Measurements from ENCODE around the gene INPP5K.
A peak's percentile ranks its signal among the peaks of the same experiment; 100 is the strongest.
"Not testable (repeated sequence)": the region's sequence is repeated elsewhere in the genome, so short reads cannot be mapped to it uniquely, and the experiment has no call there.

INPP5K gene

GRCh38 chr17:1546292-1546922, 30.0 kb upstream of the INPP5K start:
- DNase-seq, result no peak

GRCh38 chr17:1545618-1546017, 29.2 kb upstream of the INPP5K start:
- no peak for DNase-seq

- DNase-seq, result no peak
These were observed 25.9 kb upstream of the INPP5K start for GRCh38 chr17:1542316-1542715.

- DNase-seq, result no peak
These were observed 25.0 kb upstream of the INPP5K start for GRCh38 chr17:1541367-1541904.

GRCh38 chr17:1539811-1540210, 23.4 kb upstream of the INPP5K start:
- DNase-seq, result no peak

DNA sequence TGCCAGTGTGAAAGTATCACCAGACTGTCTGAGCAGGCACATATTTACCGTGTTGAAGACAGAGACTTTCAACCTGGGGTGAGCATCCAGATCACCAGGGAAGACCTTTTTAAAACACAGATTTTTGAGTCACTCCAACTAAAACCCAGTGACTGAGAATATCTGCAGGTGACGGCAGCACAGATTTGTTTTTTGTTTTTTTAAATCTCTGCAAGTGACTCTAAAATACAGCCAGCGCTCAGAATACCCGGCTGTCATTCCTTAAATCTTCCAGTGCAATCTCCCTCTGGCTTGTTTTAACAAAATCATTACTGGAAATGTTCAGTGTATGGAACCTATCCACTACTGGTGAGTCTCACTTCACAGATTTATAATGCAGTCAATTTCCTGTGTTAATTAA, 19.3 kb upstream of the INPP5K start:
- no peak for DNase-seq

DNA sequence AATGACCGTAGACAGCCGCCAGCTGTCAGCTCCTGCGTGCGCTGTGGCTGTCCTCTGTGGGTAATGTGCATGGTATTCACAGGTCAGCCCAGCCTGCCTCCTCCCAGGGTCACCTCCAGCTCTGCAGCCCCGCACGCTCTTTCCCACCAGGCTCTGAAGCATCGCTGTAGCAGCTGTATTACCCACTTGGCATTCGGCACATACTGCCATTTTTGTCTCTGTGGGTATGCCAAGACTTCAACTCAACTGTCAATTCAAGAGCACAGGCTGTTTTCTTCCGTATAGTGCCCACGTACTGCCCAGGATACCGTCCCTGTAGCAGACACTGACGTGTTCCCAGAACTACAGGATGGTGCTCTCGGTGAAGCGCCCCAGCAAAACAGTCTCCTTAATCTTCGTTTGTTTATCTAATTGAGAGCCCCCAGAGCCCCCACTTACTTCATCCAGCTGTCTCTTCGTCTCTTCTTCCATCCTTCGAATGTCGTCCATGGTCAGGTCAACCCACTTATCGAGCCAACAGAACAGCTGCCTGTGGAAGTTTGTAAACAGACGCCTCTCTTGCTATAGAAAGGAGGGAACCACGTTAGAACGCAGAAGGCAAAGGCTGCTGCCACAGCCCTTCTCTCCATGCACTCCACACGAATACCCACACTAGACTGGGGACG, 17.4 kb upstream of the INPP5K start:
- no peak for DNase-seq

- DNase-seq, result no peak
These were observed 16.6 kb upstream of the INPP5K start for GRCh38 chr17:1532836-1533602.

DNA sequence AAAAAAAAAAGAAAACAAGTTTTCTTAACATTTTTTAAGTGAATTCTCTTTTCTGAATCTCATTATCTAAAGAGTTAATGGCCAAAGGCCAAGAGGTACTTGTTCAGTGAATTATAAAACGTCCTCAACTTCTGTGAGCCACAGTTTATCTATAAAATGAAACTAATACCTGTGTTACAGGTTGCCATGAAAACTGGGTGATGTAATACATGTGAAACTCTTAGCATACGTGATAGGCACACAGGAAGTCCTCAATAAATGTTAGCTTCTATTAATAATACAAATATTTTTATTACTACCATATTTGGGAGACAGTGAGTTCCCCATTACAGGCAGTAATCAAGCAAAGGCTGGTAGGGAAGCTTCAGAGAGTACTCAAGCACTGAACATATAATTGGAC, 13.5 kb upstream of the INPP5K start:
- DNase-seq, result no peak

DNA sequence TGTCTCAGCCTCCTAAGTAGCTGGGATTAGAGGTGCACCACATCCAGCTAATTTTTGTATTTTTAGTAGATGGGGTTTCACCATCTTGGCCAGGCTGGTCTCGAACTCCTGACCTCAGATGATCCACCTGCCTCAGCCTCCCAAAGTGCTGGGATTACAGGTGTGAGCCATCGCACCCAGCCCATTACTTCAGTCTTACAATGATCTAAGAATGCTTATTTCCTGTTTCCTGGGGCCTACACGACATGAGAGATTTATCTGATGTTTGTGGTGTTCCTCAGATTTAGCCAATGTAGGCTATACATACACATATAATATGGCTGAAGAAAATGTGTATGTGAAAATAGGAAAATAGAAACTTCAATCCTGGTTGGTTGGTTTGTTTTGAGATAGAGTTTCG, 10.5 kb upstream of the INPP5K start:
- not testable (repeated sequence) for DNase-seq

DNA sequence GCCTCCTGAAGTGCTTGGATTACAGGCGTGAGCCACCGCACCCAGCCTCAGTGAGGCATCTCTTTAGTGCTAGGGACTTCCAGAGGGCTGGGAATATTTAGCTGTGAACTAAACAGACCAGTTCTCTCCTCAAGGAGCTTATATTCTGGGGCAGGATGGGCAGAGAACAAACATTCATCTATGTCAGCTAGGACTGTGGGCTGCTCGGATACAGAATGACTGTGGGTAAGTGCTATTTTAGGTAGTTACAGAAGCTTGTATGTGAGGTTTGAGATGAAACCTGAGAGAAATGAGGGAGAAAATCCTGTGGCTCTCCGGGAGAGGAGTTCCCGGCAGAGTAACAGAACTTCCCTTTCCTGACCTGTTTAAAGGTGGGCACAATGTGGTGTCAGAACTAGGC, 6.2 kb upstream of the INPP5K start:
- no peak for DNase-seq

- no peak for DNase-seq
These were observed 4.8 kb upstream of the INPP5K start for GRCh38 chr17:1521086-1521640.

- no peak for DNase-seq
These were observed 3.3 kb upstream of the INPP5K start for GRCh38 chr17:1519678-1520077.

DNA sequence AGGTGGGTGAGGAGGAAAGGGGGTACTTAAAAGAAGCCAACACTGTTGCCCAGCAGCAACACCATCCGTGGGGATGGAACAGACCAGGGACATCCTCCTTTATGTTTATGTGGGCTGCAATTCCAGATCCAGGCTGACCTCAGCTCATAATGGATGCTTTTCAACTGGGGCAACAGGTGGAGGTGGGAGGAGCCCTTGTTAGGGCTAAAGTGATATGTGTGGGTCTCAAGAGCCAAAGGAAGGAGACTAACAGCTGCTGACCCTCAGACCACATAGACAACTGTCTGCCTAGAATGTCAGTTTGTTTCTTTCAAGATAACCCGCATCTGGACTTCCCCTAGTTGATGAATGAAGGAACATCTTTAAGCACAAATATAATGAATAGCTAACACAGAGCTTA, 2.0 kb upstream of the INPP5K start:
- no peak for DNase-seq

DNA sequence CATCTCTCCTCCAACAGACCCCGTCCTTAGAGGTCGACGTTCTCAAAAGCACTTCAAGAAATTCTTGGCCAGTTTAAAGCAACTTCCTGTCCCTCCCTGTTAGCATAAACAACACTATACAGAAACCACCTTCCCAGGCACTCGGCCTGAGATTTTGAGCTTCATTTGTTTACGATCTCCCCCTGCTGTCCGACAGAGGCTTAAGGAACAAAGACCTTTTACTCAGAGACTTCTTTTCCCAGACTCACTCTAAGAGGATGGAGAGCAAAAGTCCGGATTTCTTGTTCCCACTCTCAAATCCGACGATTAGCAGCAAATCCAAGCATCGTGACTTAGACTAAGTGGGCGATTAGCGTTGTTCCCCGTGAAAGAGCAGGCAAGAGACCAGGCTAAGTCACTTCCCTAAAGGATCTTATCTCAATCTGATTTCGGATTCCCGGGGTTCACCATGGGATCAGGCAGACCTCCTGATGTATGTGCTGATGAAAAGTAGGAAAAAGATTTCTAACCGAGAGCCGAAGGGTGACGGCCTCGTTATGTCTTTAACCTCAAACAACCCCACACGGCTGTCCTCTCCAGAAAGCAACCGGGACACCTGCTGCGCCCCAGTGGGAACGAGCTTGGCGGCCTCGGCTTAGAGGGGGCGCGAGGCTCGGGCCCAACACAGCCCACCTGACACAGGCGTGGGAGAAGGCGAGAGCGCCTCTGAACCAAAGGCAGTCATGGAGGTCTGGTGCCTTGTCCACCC, 598 bp downstream of the INPP5K start:
- DNase-seq, result peak; percentile 21 to 65 (median 39)

- DNase-seq, result no peak
These were observed 4.1 kb downstream of the INPP5K start for GRCh38 chr17:1512351-1512750.

- DNase-seq, result no peak
These were observed 4.6 kb downstream of the INPP5K start for GRCh38 chr17:1511756-1512321.

- DNase-seq, result no peak
These were observed 5.1 kb downstream of the INPP5K start for GRCh38 chr17:1511290-1511689.

DNA sequence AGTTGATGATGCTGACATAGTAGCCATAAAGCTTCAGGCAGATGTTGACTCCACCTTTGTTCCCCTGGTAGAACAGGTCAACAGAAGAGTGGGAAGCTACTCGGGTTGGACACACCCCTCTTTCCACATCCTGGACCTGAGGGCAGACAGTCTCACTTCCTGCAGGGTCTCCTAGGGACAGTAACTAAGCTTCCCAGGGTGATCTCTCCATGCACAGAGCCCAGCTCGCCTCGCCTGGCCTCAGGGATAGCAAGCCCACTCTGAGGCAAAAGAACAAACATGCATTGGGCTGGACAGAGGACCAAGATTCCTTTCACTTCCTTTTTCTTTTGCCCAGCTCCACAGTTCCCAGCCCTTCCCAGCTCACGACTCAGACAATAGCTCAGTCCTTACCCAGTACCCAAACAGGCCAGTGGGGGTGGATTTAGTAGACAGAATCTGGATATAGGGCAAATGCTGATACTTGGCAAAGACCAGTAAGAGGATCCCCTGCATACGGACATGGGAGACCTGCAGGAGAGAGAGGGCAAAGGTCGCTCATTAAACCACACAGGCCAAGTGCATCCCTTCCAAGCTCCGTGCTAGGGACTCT, 7.0 kb downstream of the INPP5K start:
- DNase-seq, result no peak

DNA sequence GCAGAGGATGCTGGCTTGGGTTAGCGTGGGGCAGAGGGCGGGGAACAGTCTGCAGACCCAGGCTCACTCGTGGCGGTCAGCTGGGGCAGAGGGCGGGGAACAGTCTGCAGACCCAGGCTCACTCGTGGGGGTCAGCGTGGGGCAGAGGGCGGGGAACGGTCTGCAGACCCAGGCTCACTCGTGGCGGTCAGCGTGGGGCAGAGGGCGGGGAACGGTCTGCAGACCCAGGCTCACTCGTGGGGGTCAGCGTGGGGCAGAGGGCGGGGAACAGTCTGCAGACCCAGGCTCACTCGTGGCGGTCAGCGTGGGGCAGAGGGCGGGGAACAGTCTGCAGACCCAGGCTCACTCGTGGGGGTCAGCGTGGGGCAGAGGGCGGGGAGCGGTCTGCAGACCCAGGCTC, 7.7 kb downstream of the INPP5K start:
- DNase-seq, result not testable (repeated sequence)

DNA sequence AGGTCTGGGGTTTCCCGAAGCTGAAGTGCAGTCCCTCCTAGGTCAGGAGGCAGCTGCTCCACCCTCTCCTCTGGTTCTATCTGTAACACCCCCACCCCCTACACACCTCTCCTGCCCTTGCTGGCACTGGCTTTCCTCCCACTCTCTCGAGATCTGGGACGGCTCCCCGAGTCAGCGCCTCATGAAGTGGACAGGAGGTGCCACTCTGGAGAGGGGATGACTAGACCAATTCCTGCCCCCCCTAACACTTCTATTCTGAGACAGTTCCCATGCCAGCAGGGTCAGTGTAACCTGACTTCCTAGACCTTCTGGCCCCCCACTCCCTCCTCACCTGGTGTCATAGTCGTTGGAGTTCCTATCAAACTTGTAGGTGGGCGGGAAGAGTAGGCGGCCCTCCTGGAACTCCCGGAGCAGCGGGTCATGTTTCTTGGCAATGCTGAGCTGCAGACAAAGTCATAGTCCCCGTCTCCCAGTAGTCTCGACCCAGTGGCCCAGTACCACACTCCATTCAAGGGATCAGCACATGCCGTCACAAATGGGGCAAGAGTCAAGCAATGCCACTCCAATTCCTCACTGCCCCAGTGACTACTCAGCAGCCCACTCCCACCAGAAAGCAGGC, 9.7 kb downstream of the INPP5K start:
- no peak for DNase-seq

DNA sequence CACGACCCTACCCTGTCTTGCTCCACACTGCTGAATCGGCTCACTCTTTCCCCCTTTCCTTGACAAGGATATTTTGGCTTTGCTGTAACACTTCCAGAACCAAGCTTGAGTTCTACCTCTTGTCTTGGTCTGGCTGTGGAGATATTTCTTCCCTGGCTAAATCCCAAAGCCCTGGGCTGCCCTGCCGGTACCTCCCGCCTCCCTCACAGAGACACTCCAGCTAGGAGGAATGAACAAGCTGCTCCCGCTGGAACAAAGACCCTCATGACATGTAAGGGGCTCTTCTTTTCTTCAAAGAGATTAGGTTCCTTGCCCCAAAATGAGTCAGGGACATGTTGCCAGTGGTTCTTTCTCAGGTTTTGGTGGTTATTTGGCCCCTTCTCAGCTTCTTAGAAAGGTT, 10.8 kb downstream of the INPP5K start:
- DNase-seq, result no peak
